GM06990 (cell line): Measurements from ENCODE around the gene CACNB2.

Source experiments
- DNase-seq: peaks from one replicate; pipeline ENCODE4 v3.0.0-alpha.2; 2011; ENCODE audit not compliant: insufficient read length; ENCODE audit errors: extremely low read depth
- H3K27me3 ChIP-seq: replicated peaks from 2 replicates; pipeline ENCODE4 v1.6.0; 2011; ENCODE audit warnings: low read length; ENCODE audit not compliant: control insufficient read depth, insufficient read depth
- H3K36me3 ChIP-seq: 2 replicates; pipeline ENCODE4 v1.5.1; 2011; ENCODE audit warnings: low read length; ENCODE audit not compliant: control insufficient read depth, insufficient read depth
- H3K4me3 ChIP-seq: replicated peaks from 2 replicates; pipeline ENCODE4 v1.5.1; 2011; ENCODE audit warnings: low read depth, mild to moderate bottlenecking, control low read depth, low read length
- TF ChIP-seq, protein P1 (sequence below): IDR thresholded peaks from 2 replicates; pipeline ENCODE4 v1.5.1; 2011; ENCODE audit warnings: low read length, control low read depth, mild to moderate bottlenecking, inconsistent platforms; ENCODE audit not compliant: insufficient read depth, poor library complexity, severe bottlenecking

The CACNB2 gene

DNA sequence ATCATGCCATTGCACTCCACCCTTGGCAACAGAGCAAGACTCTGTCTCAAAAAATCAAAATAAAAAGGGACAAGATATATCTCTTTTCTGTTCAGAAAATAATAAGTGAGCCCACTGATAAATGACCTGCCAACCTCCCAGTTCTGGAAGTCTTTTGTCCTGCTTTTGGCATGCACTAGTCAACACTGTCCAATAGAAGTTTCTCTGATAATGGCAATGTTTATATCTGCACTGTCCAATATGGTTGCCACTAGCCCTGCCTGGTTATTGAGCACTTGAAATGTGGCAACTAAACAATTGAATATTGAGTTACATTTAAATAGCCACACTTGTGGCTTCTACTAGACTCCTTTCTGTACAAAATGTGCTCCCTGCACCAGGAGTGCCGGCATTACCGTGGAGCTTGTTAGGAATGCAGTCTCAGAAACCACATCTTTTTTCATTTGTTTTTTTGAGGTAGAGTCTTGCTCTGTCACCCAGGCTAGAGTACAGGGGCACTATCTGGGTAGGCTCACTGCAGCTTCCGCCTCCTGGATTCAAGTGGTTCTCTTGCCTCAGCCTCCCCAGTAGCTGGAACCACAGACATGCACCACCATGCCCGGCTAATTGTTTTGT is 229.7 kb downstream of the CACNB2 start:
- no peaks in the 10 kb centered on the region for H3K36me3 ChIP-seq
- H3K4me3 ChIP-seq: no peak overlapping the region
- TF ChIP-seq, protein P1, sequence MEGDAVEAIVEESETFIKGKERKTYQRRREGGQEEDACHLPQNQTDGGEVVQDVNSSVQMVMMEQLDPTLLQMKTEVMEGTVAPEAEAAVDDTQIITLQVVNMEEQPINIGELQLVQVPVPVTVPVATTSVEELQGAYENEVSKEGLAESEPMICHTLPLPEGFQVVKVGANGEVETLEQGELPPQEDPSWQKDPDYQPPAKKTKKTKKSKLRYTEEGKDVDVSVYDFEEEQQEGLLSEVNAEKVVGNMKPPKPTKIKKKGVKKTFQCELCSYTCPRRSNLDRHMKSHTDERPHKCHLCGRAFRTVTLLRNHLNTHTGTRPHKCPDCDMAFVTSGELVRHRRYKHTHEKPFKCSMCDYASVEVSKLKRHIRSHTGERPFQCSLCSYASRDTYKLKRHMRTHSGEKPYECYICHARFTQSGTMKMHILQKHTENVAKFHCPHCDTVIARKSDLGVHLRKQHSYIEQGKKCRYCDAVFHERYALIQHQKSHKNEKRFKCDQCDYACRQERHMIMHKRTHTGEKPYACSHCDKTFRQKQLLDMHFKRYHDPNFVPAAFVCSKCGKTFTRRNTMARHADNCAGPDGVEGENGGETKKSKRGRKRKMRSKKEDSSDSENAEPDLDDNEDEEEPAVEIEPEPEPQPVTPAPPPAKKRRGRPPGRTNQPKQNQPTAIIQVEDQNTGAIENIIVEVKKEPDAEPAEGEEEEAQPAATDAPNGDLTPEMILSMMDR: no peak
- no peaks in the 10 kb centered on the region for H3K27me3 ChIP-seq
- no peak for DNase-seq

DNA sequence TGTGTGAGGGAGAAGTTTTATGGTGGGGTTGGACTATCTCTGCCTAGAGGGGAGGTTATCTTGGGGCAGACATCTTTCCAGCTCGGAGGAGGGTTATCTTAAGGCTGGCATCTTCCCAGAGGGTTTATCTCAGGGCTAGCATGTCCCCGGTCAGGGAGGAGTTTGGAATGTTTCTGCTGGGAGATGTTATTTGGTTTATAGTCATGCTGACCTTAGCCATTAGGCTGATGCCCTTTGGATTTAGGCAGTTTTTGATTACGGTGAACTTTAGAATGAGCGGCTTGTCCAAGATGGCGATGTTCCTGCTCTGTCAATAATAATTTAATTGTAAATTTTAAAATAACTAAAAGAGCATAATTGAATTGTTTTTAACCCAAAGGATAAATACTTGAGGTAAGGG is 236.4 kb downstream of the CACNB2 start:
- Histone ChIP-seq H3K27me3 (no peaks in the 10 kb centered on the region), H3K36me3 (no peaks in the 10 kb centered on the region), H3K4me3 (no peak overlapping the region)
- no peak for DNase-seq
- TF ChIP-seq, protein P1: no peak

DNA sequence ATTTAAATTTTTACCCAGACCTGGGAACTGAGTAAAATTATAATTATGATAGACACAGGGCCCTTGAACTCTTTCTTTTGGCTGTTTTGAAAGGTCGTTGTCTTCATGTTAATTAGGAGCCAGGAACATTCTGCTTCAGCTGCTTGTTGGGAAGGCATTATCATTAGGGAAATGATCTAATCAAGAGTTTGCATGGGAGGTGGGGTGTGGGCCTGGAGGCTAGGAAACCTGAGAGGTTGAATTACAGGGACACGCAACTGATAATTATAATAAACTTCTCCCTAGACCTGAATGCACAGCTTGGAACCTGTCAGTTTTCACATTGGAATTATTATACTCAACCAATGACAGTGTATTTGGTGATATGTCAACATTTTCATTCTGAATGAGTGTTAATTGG is 237.7 kb downstream of the CACNB2 start:
- Histone ChIP-seq H3K4me3 (no peak overlapping the region), H3K27me3 (no peaks in the 10 kb centered on the region), H3K36me3 (no peaks in the 10 kb centered on the region)
- no peak for DNase-seq
- TF ChIP-seq, protein P1: no peak

DNA sequence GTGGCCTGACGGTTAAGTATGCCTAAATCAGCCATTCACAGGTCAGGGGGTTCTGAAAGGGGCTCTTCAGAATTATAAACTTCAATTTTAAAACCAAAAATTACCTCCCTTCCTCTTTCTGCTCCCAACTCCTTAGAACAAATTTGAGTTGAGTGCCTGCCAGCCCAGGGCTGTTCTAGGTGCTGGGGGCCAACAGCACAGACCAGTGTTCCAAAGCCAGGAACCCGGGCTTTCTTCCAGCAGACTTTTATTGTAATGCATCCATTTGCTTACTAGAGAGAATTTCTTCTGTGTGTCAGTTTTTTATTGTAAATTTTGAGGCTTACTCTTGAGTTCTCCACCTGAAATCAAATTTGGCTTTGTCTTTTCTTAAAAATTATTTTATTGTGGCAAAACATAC is 238.5 kb downstream of the CACNB2 start:
- TF ChIP-seq, protein P1: no peak
- no peaks in the 10 kb centered on the region for H3K27me3 ChIP-seq
- H3K36me3 ChIP-seq: no peaks in the 10 kb centered on the region
- no peak for DNase-seq
- no peak overlapping the region for H3K4me3 ChIP-seq

DNA sequence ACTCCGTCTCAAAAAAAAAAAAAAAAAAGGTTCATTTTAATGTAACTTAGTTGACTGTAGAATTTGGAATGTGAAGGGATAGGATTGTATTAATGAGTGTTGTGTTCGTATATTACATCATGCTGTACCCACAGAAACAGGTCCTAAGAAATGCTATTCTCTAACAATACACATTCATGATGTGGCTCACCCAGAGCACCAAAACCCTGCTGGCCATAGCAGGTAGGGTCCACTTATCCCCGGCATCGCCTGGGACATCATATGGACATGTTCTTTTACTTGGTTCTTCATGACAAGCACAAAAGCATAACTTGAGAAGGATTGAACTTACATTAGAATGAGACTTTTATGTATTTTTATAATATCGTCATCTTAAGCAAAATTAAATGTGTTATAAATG is 241.5 kb downstream of the CACNB2 start:
- DNase-seq: no peak
- H3K36me3 ChIP-seq: no peaks in the 10 kb centered on the region
- H3K4me3 ChIP-seq: no peak overlapping the region
- TF ChIP-seq, protein P1: no peak
- no peaks in the 10 kb centered on the region for H3K27me3 ChIP-seq

DNA sequence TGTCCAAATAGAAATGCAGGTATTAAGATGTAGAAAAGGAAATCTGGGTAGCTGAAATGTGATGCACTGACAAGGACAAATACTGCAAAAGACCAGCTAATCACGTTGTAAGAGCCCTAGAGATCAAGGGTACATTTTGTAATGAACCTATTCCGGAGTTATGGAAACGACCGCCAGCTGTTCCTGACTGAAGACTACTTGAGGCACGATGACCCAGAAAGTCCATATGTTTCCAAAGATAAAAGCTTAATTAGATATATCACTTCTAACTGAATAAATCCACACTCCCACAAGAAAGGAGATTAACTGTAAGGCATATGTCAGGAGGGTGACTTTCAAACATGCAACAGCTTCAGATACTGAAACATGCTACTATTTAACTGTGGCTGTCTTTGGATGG is 257.7 kb downstream of the CACNB2 start:
- H3K36me3 ChIP-seq: no peaks in the 10 kb centered on the region
- no peak overlapping the region for H3K4me3 ChIP-seq
- no peaks in the 10 kb centered on the region for H3K27me3 ChIP-seq
- DNase-seq: no peak
- TF ChIP-seq, protein P1: no peak
